Nephron (organoid): ENCODE results near the gene SETD2.

Source experiments
- H3K27ac Mint-ChIP-seq, 3 experiments: 2 replicates each; pipeline ENCODE4 v1.8.0; 2020; ENCODE audit warnings: mixed read lengths in 3 of 3, mild to moderate bottlenecking in 2 of 3, moderate library complexity in 1 of 3
- H3K27me3 Mint-ChIP-seq: 2 replicates; pipeline ENCODE4 v1.8.0; 2021; ENCODE audit warnings: low read depth, mild to moderate bottlenecking, moderate library complexity, mixed read lengths
- H3K36me3 Mint-ChIP-seq: 2 replicates; pipeline ENCODE4 v1.8.0; 2020; ENCODE audit warnings: low read depth, mixed read lengths
- H3K4me1 Mint-ChIP-seq: 2 replicates; pipeline ENCODE4 v1.8.0; 2020; ENCODE audit warnings: mixed read lengths
- H3K4me3 Mint-ChIP-seq, 3 experiments: 2 replicates each; pipeline ENCODE4 v1.8.0; 2020; ENCODE audit warnings: mild to moderate bottlenecking in 3 of 3, mixed read lengths in 3 of 3, moderate library complexity in 2 of 3
- H3K9me3 Mint-ChIP-seq: 2 replicates; pipeline ENCODE4 v1.8.0; 2020; ENCODE audit warnings: mixed read lengths
- TF ChIP-seq, protein P1 (sequence below), 3 experiments: fragments of 200-600 bp; sonication (generic); IDR thresholded peaks; one replicate each; pipeline ENCODE4 v1.5.0; 2021; ENCODE audit warnings: antibody characterized with exemption in 3 of 3; ENCODE audit not compliant: unreplicated experiment in 3 of 3

SETD2 gene

DNA sequence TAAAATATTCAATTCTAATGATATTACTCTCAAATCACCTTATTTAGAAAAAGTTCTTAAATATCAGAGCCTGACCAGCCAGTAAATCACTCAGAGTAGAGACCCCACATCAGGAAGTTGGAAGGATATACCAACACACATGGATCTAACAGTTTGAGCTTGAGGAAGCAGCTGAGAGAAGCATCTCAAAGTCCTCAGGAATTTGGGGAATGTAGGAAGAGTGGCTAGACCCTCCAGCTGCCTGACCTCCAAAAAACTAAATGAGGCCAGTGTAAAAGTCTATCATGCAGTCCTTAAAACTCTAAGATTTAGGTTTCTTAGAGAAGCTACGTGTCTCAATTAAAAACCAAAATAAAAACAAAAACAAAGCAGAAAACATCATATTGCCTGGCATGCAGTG is 55.4 kb downstream of the SETD2 start:
- no peaks in the 10 kb centered on the region for H3K9me3 Mint-ChIP-seq
- TF ChIP-seq, protein P1, sequence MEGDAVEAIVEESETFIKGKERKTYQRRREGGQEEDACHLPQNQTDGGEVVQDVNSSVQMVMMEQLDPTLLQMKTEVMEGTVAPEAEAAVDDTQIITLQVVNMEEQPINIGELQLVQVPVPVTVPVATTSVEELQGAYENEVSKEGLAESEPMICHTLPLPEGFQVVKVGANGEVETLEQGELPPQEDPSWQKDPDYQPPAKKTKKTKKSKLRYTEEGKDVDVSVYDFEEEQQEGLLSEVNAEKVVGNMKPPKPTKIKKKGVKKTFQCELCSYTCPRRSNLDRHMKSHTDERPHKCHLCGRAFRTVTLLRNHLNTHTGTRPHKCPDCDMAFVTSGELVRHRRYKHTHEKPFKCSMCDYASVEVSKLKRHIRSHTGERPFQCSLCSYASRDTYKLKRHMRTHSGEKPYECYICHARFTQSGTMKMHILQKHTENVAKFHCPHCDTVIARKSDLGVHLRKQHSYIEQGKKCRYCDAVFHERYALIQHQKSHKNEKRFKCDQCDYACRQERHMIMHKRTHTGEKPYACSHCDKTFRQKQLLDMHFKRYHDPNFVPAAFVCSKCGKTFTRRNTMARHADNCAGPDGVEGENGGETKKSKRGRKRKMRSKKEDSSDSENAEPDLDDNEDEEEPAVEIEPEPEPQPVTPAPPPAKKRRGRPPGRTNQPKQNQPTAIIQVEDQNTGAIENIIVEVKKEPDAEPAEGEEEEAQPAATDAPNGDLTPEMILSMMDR (IDR thresholded peaks at IDR 0.05; ENCODE audit: unreplicated experiment in 3 of 3): no peak
- no peaks in the 10 kb centered on the region for H3K27me3 Mint-ChIP-seq
- peaks cover 13% of the 10 kb centered on the region for H3K4me1 Mint-ChIP-seq
- peak overlapping the region; percentile 61 to 83 (median 74) for H3K27ac Mint-ChIP-seq
- H3K36me3 Mint-ChIP-seq: peaks cover 63% of the 10 kb centered on the region
- H3K4me3 Mint-ChIP-seq: no peak overlapping the region

DNA sequence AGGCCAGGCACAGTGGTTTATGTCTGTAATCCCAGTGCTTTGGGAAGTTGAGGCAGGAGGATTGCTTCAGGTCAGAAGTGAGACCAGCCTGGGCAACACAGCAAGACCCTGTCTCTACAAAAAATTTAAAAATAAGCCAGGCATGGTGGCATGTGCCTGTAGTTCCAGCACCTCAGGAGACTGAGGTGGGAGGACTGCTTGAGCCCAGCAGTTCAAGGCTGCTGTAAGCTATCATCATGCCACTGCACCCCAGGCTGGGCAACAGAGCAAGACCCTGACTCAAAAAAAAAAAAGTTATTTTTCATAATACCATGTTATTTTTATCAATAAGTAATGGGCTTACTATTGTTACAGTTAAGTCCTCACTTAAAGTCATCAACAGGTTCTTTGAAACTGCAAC is 59.7 kb downstream of the SETD2 start:
- peaks cover 58% of the 10 kb centered on the region for H3K36me3 Mint-ChIP-seq

DNA sequence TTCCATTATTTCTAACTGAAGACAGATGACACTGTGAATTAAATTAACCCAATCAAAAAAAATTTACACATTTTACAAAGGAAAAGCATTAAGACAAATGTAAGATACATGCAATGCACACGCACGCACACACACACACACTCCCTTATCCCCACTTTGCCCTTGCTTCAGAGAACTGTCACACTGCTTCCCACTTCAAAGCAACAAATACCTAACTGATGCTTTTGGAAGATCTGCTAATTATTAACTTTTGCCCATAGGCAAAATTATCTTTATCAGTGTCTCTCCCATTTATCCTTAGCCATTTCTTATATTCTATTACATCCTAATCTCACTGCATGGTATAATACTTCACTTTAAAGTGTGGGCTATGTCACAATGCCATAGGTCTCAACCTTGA is 60.3 kb downstream of the SETD2 start:
- Mint-ChIP-seq H3K27ac (peak overlapping the region in 1 of 3 experiments; percentile 67), H3K9me3 (no peaks in the 10 kb centered on the region), H3K36me3 (peaks cover 52% of the 10 kb centered on the region), H3K4me1 (peaks cover 7% of the 10 kb centered on the region), H3K4me3 (no peak overlapping the region), H3K27me3 (no peaks in the 10 kb centered on the region)
- TF ChIP-seq, protein P1 (IDR thresholded peaks at IDR 0.05; ENCODE audit: unreplicated experiment in 3 of 3): no peak

More for the DNA sequence above, 59.7 kb downstream of the SETD2 start:
- Mint-ChIP-seq H3K4me3 (no peak overlapping the region), H3K27me3 (no peaks in the 10 kb centered on the region), H3K27ac (no peak overlapping the region), H3K4me1 (peaks cover 13% of the 10 kb centered on the region), H3K9me3 (no peaks in the 10 kb centered on the region)
- TF ChIP-seq, protein P1 (IDR thresholded peaks at IDR 0.05; ENCODE audit: unreplicated experiment in 3 of 3): no peak

DNA sequence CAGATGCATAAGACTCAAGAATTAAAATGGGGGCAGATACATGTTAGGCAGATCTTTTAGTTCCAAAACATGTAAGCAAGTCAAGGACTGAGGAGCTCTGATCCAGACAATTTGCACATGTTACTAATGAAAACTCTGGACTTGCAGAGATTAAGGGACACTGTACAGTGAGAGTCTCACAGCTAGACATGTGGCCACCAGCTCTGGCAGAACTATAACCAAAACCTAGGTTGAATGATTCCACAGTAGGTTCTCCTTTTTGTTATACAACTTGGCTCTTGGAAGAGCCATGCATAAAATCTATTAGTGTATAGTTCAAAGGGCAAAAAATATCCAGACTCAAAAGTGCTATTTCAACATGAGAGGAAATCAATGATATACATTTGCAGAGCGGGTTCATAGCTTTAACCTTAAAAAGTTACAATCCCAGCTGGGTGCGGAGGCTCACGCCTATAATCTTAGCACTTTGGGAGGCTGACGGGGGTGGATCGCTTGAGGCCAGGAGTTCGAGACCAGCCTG is 61.8 kb downstream of the SETD2 start:
- H3K4me1 Mint-ChIP-seq: no peaks in the 10 kb centered on the region
- H3K27me3 Mint-ChIP-seq: no peaks in the 10 kb centered on the region
- no peaks in the 10 kb centered on the region for H3K9me3 Mint-ChIP-seq
- TF ChIP-seq, protein P1 (IDR thresholded peaks at IDR 0.05; ENCODE audit: unreplicated experiment in 3 of 3): no peak
- H3K4me3 Mint-ChIP-seq: no peak overlapping the region
- peak overlapping the region in 2 of 3 experiments; percentile 24 to 94 for H3K27ac Mint-ChIP-seq
- peaks cover 55% of the 10 kb centered on the region for H3K36me3 Mint-ChIP-seq

DNA sequence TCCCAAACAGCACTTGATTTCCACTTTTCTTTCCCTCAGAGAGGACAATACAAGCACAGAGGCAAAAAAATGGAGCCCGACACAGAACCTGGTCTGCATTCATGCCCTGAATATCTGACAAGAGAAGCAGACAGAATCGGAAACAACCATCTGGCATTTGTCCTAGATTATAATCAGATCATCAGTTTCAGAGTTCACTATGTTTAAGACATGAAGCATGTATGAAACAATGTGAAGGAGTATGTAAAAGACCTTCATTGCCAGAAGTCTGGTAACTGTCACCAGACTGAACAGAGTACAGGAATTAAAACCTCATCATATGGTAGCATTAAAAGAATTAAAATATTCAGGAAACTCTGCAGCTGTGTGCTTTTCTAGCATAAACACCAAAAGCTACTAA is 65.0 kb downstream of the SETD2 start:
- H3K4me3 Mint-ChIP-seq: no peak overlapping the region
- TF ChIP-seq, protein P1 (IDR thresholded peaks at IDR 0.05; ENCODE audit: unreplicated experiment in 3 of 3): no peak

DNA sequence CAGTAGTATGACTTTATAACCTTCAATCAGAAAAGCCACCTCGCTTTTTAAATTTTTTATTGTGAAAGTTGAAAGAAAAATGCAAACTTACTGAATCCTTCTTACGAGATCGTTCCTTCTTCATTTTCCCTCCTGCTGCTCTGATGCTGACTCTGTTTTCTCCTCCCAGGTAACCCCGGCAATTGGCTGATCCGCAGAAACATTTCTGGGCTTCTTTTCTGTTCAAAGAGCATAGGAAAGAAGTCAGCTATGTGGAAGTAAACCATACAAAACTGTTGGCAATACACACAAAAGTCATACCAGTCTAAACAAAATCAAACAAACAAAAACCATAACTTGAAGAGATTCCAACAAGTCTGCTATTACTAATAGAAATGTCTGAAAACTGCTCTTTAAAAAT is 66.0 kb downstream of the SETD2 start:
- H3K36me3 Mint-ChIP-seq: peaks cover 53% of the 10 kb centered on the region

More for the DNA sequence above, 65.0 kb downstream of the SETD2 start:
- peaks cover 60% of the 10 kb centered on the region for H3K36me3 Mint-ChIP-seq
- H3K27ac Mint-ChIP-seq: no peak overlapping the region
- no peaks in the 10 kb centered on the region for H3K4me1 Mint-ChIP-seq
- no peaks in the 10 kb centered on the region for H3K27me3 Mint-ChIP-seq
- no peaks in the 10 kb centered on the region for H3K9me3 Mint-ChIP-seq

More for the DNA sequence above, 66.0 kb downstream of the SETD2 start:
- H3K4me1 Mint-ChIP-seq: no peaks in the 10 kb centered on the region
- TF ChIP-seq, protein P1 (IDR thresholded peaks at IDR 0.05; ENCODE audit: unreplicated experiment in 3 of 3): no peak
- H3K27me3 Mint-ChIP-seq: no peaks in the 10 kb centered on the region
- no peaks in the 10 kb centered on the region for H3K9me3 Mint-ChIP-seq
- peak overlapping the region in 2 of 3 experiments; percentile 28 to 37 for H3K27ac Mint-ChIP-seq
- H3K4me3 Mint-ChIP-seq: no peak overlapping the region
